ENCODE data around the gene BUB1B. TPM values are rescaled to one million over a fixed set of nuclear protein-coding genes. Genes with fewer than 3 reads are reported as not detected.
A peak's percentile ranks its signal among the peaks of the same experiment; 100 is the strongest.
"Not testable (repeated sequence)": the region's sequence is repeated elsewhere in the genome, so short reads cannot be mapped to it uniquely, and the experiment has no call there.

The BUB1B gene
- total RNA-seq, 1 donor from 2014 or later = 1.8 TPM

DNA sequence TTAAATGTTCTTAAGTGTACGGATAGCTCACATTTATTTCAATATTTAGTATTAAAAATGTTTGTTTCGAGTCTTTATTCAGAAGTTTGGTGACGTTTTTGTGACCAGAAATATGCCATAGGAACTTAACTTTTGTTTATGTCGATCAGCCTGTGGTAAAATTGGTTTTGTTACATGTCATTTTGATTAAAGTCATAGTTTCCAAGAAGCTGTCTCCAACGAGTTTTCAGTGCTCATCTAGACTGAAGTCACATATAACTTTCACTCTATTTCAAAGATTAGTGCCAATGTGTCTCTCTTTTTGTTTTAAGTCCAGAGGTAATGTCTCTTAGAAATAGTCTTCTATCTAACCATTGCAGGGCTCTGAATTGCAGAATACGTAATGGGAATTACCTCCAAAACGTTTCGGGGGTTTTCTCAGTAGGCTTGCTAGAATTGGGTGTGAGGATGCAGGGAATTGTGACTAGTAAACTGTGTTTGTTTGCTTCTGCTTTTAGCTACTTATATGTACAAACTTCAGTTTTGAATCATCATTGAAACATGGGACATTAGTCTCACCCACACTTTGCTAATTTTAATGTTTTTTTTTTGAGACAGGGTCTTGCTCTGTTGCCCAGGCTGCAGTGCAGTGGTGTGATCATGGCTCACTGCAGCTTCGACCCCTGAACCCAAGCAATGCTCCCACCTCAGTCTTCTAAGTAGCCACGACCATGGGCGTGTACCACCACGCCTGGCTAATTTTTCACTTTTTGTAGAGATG, 3.0 kb downstream of the BUB1B start:
- peaks cover 9% of the 10 kb centered on the region for H3K4me1 ChIP-seq
- ATAC-seq (no peak), DNase-seq (no peak)
- no peaks in the 10 kb centered on the region for H3K27me3 ChIP-seq
- no peak overlapping the region for H3K4me3 ChIP-seq
- no peaks in the 10 kb centered on the region for H3K9me3 ChIP-seq
- H3K36me3 ChIP-seq = no peaks in the 10 kb centered on the region
- TF ChIP-seq CTCF (IDR thresholded peaks at IDR 0.05) = no peak
- H3K27ac ChIP-seq = no peak overlapping the region
- intact Hi-C loops (cut with DNase I) = no loop called here

- DNase-seq; ATAC-seq; H3K27ac ChIP-seq; H3K9me3 ChIP-seq; H3K4me1 ChIP-seq; H3K36me3 ChIP-seq; H3K4me3 ChIP-seq; H3K27me3 ChIP-seq; intact Hi-C loops (cut with DNase I): not testable (repeated sequence)
Observed at GRCh38 chr15:40167374-40167773, 6.5 kb downstream of the BUB1B start.

DNA sequence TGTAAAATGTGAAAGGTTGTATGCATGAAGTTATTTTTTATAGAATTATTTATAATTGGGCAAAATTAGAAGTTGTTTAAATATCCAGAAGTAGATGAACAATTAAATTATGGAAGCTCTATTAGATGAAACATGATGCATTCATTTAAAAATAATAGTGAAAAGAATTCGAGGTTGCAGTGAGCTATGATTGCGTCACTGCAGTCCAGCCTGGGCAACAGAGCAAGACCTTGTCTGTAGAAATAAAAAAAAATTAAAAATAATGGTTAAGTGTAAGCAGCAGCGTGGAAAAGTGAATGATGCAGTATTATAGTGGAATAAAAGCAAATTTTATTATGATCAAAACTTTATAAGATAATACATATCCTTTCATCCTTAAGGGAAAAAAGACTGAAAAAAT, 14.3 kb downstream of the BUB1B start:
- Histone ChIP-seq H3K27ac (no peak overlapping the region), H3K9me3 (no peaks in the 10 kb centered on the region), H3K4me1 (no peaks in the 10 kb centered on the region), H3K27me3 (peaks cover 3% of the 10 kb centered on the region), H3K4me3 (no peak overlapping the region), H3K36me3 (no peaks in the 10 kb centered on the region)
- no peak for TF ChIP-seq CTCF (IDR thresholded peaks at IDR 0.05)
- ATAC-seq (no peak), DNase-seq (no peak)
- intact Hi-C loops (cut with DNase I) = no loop called here

DNA sequence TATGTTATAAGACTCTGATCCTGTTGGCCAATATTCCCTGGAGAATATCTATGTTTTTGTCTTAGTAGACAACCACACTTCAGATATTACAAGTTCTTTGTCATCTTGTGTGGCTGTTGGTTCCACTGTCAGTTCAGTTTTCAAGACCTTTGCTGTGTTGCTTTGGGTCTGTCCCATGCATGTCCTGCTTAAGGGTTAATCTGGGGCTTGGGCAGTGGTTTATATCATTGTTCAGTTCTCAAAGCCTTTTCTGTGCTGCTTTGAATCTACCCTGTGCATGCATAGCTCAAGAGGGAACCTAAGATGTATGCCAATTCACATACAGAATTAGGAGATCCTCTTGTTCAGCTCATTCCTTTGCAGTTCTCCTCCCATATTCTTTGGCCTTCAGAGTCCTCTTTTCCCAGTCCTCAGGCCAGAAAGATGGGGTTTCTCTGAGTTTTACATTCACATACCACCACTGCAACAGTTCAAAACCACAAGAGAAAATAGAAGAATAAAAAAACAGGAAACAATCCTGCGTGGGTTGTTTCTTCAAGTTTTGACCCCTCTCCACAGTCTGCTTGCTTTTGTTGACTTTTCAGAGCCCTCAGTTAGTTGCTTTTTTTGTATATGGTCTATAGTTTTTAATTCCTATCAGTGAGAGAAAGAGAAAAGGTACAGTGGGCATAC, 21.6 kb downstream of the BUB1B start:
- TF ChIP-seq CTCF (IDR thresholded peaks at IDR 0.05) = no peak
- DNase-seq (no peak), ATAC-seq (peak; percentile 39)
- H3K4me3 ChIP-seq = no peak overlapping the region
- no peaks in the 10 kb centered on the region for H3K9me3 ChIP-seq
- no peak overlapping the region for H3K27ac ChIP-seq
- H3K27me3 ChIP-seq = no peaks in the 10 kb centered on the region
- intact Hi-C loops (cut with DNase I) = no loop called here
- no peaks in the 10 kb centered on the region for H3K4me1 ChIP-seq
- no peaks in the 10 kb centered on the region for H3K36me3 ChIP-seq

DNA sequence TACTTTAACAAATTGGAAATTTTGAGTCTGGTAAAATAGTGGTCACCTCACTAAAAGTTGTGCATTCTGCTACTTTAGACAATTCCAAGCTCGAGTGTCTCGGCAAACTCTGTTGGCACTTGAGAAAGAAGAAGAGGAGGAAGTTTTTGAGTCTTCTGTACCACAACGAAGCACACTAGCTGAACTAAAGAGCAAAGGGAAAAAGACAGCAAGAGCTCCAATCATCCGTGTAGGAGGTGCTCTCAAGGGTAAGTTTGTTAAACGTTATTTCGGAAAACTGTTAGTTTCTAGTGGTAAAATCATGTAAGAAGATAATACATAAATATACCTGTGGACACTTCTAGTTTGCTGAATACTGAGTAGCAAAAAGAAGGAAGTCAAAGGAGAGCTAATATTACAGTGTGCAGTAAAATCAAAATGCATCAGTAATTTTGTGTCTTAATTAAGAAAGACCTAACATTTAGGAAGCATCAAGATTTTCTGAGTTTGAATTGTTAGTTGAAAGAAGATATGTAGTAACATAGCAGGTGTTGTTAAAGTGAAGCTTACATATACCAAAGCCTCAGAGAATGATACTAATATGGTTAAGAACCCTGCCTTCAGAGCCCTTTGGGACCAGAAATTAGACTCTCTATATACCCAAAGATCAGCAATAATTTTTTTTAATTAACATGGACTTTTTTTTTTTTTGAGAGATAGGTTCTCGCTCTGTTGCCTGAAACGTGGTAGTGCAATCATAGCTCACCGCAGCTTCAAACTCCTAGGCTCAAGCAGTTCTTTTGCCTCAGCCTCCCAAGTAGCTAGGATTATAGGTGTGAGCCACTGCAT, 23.0 kb downstream of the BUB1B start:
- DNase-seq (no peak), ATAC-seq (no peak)
- no peak overlapping the region for H3K4me3 ChIP-seq
- H3K9me3 ChIP-seq = no peaks in the 10 kb centered on the region
- H3K4me1 ChIP-seq = no peaks in the 10 kb centered on the region
- no peak for TF ChIP-seq CTCF (IDR thresholded peaks at IDR 0.05)
- intact Hi-C loops (cut with DNase I) = no loop called here
- no peak overlapping the region for H3K27ac ChIP-seq
- H3K27me3 ChIP-seq = no peaks in the 10 kb centered on the region
- no peaks in the 10 kb centered on the region for H3K36me3 ChIP-seq

- ATAC-seq (no peak), DNase-seq (no peak)
- no peak for TF ChIP-seq CTCF (IDR thresholded peaks at IDR 0.05)
- intact Hi-C loops (cut with DNase I) = no loop called here
- Histone ChIP-seq H3K36me3 (no peaks in the 10 kb centered on the region), H3K27me3 (no peaks in the 10 kb centered on the region), H3K4me3 (no peak overlapping the region), H3K27ac (no peak overlapping the region), H3K4me1 (no peaks in the 10 kb centered on the region), H3K9me3 (no peaks in the 10 kb centered on the region)
Observed at GRCh38 chr15:40190591-40190990, 29.7 kb downstream of the BUB1B start.
